Sigmoid colon (tissue), 7 donors: ENCODE data around the gene RNU7-1. TPM values are rescaled to one million over a fixed set of nuclear protein-coding genes. Genes with fewer than 3 reads are reported as not detected.

Experiments
- DNase-seq: peaks from one replicate; pipeline ENCODE4 v3.0.0-alpha.2; 2019
- H3K27ac ChIP-seq, 4 donors: fragments of 200-600 bp; sonication (generic); one replicate each; pipeline ENCODE4 v1.5.1; 2016 to 2019; ENCODE audit warnings: mild to moderate bottlenecking in 1 of 4
- H3K27me3 ChIP-seq, 3 donors: fragments of 200-600 bp; sonication (generic); one replicate each; pipeline ENCODE4 v1.5.1; 2019; ENCODE audit warnings: mild to moderate bottlenecking in 1 of 3
- H3K36me3 ChIP-seq, 4 donors: fragments of 200-600 bp; sonication (generic); one replicate each; pipeline ENCODE4 v1.5.1; 2016 to 2019
- H3K4me1 ChIP-seq, 4 donors: fragments of 200-600 bp; sonication (generic); one replicate each; pipeline ENCODE4 v1.5.1; 2017 to 2019
- H3K4me3 ChIP-seq, 4 donors: fragments of 200-600 bp; sonication (generic); one replicate each; pipeline ENCODE4 v1.5.1; 2017 to 2019; ENCODE audit warnings: mild to moderate bottlenecking in 2 of 4, moderate library complexity in 1 of 4
- H3K9me3 ChIP-seq, 4 donors: fragments of 200-600 bp in 3 of 4; sonication (generic) in 3 of 4; one replicate each; pipeline versions ENCODE4 v1.5.1 to v1.6.1; 2013 to 2019
- EP300 ChIP-seq, 4 donors: sonication (generic); formaldehyde crosslinking; IDR thresholded peaks; one replicate each; pipeline ENCODE4 v1.6.1; 2017; ENCODE audit warnings: antibody characterized with exemption in 4 of 4
- POLR2A ChIP-seq, 2 donors: fragments of 450-650 bp; IDR thresholded peaks; one replicate each; pipeline ENCODE4 v1.6.1; 2016; ENCODE audit warnings: antibody characterized with exemption in 2 of 2, mild to moderate bottlenecking in 2 of 2, moderate library complexity in 2 of 2
- POLR2AphosphoS5 ChIP-seq, 4 donors: sonication (generic); formaldehyde crosslinking; IDR thresholded peaks; one replicate each; pipeline ENCODE4 v1.6.1; 2017; ENCODE audit warnings: antibody characterized with exemption in 4 of 4
- WGBS, 2 donors: extraction: QIAGEN DNeasy Blood & Tissue Kit; methylation state at CpG; one replicate each; pipeline ENCODE4 v1.1.7; 2013; 5-methylcytosine and 5-hydroxymethylcytosine counted together
- intact Hi-C: fragments of 100-400 bp; cut with DNase I; formaldehyde crosslinking; loops from one replicate; pipeline ENCODE4 v1.15.1; 2023
- polyA plus RNA-seq, 3 donors: library from polyadenylated mRNA; stranded (reverse); fragments of 200-250 nt; gene quantifications; one replicate each; pipeline ENCODE4 v1.2.3, GENCODE V29; 2013
- total RNA-seq, 4 donors: library from RNA; depleted of rRNA; stranded (reverse); fragments of >200 nt; gene quantifications; one replicate each; pipeline ENCODE4 v1.1.0, GENCODE V29; 2016
- TF ChIP-seq, protein P1 (sequence below), 4 experiments: fragments of 450-650 bp in 3 of 4; fragments of 200-600 bp in 1 of 4; IDR thresholded peaks; one replicate each; pipeline ENCODE4 v1.5.1; 2016 to 2019; ENCODE audit warnings: antibody characterized with exemption in 4 of 4, mild to moderate bottlenecking in 3 of 4, moderate library complexity in 2 of 4
- donor health status: healthy with polysubstance abuse.
- donor health status: Bipolar disorder and iron deficiency.
- donor health status: healthy.

RNU7-1 gene
- total and polyA plus RNA-seq, 7 donors: not detected

DNA sequence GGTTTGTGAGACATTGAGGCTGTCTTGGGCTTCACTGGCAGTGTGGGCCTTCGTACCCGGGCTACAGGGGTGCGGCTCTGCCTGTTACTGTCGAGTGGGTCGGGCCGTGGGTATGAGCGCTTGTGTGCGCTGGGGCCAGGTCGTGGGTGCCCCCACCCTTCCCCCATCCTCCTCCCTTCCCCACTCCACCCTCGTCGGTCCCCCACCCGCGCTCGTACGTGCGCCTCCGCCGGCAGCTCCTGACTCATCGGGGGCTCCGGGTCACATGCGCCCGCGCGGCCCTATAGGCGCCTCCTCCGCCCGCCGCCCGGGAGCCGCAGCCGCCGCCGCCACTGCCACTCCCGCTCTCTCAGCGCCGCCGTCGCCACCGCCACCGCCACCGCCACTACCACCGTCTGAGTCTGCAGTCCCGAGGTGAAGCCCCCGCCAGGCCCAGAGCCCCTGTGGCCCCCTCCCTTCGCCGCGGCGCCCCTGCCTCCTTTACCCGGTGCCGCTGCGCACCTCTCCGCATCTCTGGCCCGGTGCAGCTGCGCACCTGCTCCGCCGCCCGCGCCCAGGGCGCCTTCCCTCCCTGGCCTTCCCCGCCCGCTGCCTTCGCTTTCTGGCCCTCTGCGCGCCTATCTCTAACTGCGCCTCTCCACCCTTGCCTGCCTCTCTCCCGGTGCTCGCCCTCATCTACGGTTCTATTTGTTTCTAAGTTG, 29.2 kb upstream of the RNU7-1 start, which contains the start of gene ENO2:
Gene ENO2, plus strand, starts transcription at position 335 of the 701 bp plus-strand sequence. CDS start 1,253 bp downstream, outside the sequence.
- WGBS, 2 donors: 0 to 1% methylated on average over 68 of the region's 68 CpGs
- H3K4me1 ChIP-seq: peaks cover 0 to 25% (median 22%) of the 10 kb centered on the region in 4 donors
- TF ChIP-seq POLR2A (IDR thresholded peaks at IDR 0.05) (no peak), EP300 (IDR thresholded peaks at IDR 0.05) (no peak), POLR2AphosphoS5 (IDR thresholded peaks at IDR 0.05) (peak; percentile 44 to 75 (median 61))
- TF ChIP-seq, protein P1, sequence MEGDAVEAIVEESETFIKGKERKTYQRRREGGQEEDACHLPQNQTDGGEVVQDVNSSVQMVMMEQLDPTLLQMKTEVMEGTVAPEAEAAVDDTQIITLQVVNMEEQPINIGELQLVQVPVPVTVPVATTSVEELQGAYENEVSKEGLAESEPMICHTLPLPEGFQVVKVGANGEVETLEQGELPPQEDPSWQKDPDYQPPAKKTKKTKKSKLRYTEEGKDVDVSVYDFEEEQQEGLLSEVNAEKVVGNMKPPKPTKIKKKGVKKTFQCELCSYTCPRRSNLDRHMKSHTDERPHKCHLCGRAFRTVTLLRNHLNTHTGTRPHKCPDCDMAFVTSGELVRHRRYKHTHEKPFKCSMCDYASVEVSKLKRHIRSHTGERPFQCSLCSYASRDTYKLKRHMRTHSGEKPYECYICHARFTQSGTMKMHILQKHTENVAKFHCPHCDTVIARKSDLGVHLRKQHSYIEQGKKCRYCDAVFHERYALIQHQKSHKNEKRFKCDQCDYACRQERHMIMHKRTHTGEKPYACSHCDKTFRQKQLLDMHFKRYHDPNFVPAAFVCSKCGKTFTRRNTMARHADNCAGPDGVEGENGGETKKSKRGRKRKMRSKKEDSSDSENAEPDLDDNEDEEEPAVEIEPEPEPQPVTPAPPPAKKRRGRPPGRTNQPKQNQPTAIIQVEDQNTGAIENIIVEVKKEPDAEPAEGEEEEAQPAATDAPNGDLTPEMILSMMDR (IDR thresholded peaks at IDR 0.05): no peak
- H3K9me3 ChIP-seq: no peaks in the 10 kb centered on the region
- H3K36me3 ChIP-seq: peaks cover 0 to 27% (median 2%) of the 10 kb centered on the region in 4 donors
- peak; percentile 94 for DNase-seq
- H3K27me3 ChIP-seq: no peaks in the 10 kb centered on the region
- intact Hi-C loops: no loop called here
- H3K27ac ChIP-seq: peak within 1 kb of the TSS; percentile 83 to 92 (median 90)
- H3K4me3 ChIP-seq: peak within 1 kb of the TSS; percentile 79 to 90 (median 86)

DNA sequence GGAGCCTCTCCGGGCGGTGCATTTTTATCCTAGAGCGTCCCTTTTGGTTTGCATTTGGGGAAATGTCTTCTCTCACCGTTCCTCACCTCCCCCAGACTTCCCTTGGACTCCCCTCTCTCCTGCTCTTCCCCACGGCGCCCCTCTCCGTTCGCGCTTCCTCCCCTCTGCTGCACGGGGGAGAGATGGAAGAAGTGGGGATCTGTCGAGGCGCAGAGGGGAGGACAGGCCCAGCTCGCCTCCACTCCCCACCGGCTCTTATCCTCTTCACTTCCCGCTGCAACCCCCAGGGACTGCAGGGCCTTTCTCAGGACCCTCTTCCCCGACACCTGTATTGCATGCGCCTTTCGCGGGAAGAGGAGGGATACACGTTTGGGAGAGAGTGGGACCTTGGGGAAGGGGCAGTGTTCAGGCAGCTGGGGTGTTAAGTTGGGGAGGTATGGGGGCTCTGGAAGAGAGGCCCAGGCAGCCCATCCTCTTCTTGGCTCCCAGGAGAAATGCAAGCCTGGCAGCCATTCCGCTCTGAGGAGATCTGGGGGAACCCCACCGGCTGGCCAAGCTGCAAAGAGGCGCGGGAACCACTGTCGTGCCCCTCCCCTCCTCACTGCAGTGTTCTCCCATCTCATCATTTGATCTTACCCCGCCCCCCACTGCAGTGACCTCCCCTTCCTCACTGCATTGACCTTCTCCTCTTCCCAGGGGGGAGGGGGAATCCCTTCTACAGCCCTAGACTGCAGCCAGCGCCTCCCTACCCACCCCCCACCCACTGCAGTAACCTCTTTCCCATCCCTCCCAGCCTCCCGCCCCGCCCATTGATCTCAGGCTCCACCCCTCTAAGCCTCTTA, 28.4 kb upstream of the RNU7-1 start:
- peak; percentile 67 for DNase-seq
- Histone ChIP-seq H3K27ac (peak overlapping the region; percentile 83 to 92 (median 90)), H3K4me3 (peak overlapping the region; percentile 79 to 90 (median 86)), H3K9me3 (no peaks in the 10 kb centered on the region), H3K4me1 (peaks cover 0 to 25% (median 22%) of the 10 kb centered on the region in 4 donors), H3K36me3 (peaks cover 0 to 33% (median 4%) of the 10 kb centered on the region in 4 donors), H3K27me3 (no peaks in the 10 kb centered on the region)
- intact Hi-C loops: no loop called here
- 13 to 27% methylated on average over 29 of the region's 29 CpGs for WGBS, 2 donors
- TF ChIP-seq, protein P1 (IDR thresholded peaks at IDR 0.05): no peak
- TF ChIP-seq POLR2AphosphoS5 (IDR thresholded peaks at IDR 0.05): no peak
- no peak for TF ChIP-seq EP300 (IDR thresholded peaks at IDR 0.05)
- no peak for TF ChIP-seq POLR2A (IDR thresholded peaks at IDR 0.05)

DNA sequence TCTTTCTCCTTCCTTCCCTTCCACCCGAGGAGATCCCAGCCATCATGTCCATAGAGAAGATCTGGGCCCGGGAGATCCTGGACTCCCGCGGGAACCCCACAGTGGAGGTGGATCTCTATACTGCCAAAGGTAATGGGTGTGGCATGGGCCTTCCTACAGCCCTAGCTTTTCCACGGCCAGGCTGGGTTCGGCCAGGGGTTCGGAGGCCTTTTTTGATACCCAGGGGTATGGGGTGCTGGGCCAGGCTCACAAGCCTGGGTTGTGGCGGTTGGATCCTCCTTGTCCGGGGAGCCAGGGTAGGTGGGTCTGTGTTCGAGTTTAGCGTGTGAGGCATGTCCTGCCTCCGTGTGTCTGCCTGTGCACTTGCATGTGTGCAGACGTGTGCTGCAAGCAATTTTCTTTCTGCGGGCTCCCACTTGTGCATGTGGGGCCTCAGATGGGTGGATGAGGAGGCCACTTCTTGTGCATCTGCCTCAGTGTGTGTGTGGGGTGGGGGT, 27.8 kb upstream of the RNU7-1 start:
- WGBS, 2 donors: 68 to 85% methylated on average over 14 of the region's 14 CpGs
- TF ChIP-seq POLR2A (IDR thresholded peaks at IDR 0.05) (no peak), POLR2AphosphoS5 (IDR thresholded peaks at IDR 0.05) (no peak), EP300 (IDR thresholded peaks at IDR 0.05) (no peak)
- TF ChIP-seq, protein P1 (IDR thresholded peaks at IDR 0.05): no peak
- intact Hi-C loops: no loop called here

DNA sequence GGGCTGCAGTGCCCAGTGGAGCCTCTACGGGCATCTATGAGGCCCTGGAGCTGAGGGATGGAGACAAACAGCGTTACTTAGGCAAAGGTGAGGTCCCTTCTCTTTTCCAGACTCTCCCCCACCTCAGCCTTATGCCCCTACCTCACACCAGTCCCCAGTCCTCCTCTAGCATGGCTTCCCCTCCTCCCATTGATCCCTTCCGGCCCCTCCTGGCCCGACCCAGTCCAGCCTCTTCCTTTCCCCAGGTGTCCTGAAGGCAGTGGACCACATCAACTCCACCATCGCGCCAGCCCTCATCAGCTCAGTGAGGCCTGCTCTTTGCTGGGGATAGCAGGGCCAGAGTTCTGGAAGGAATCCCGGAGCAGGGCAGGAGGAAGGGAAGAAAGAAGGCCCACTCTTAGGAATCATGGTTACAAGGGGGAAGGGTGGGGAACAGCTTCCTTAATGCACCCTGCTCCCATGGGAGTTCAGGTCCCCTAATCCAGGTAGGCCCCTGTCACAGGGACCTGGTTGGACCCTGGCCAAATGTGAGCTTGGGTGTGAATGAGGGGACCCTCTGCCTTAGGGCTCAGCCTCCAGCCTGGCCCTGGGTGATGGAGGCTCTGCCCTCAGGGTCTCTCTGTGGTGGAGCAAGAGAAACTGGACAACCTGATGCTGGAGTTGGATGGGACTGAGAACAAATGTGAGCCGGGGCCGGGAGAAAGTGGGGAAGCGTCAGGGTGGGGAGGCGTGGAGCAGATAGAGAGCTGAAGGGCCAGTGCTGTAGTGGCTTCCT, 27.0 kb upstream of the RNU7-1 start:
- Histone ChIP-seq H3K27me3 (no peaks in the 10 kb centered on the region), H3K27ac (peak overlapping the region in 1 of 4 donors; percentile 90), H3K4me1 (peaks cover 0 to 25% (median 22%) of the 10 kb centered on the region in 4 donors), H3K4me3 (no peak overlapping the region), H3K36me3 (peaks cover 0 to 37% (median 4%) of the 10 kb centered on the region in 4 donors), H3K9me3 (no peaks in the 10 kb centered on the region)
- WGBS, 2 donors: 96% methylated on average over 11 of the region's 11 CpGs
- TF ChIP-seq, protein P1 (IDR thresholded peaks at IDR 0.05): no peak
- TF ChIP-seq POLR2AphosphoS5 (IDR thresholded peaks at IDR 0.05) (no peak), EP300 (IDR thresholded peaks at IDR 0.05) (no peak), POLR2A (IDR thresholded peaks at IDR 0.05) (no peak)
- intact Hi-C loops: no loop called here
- DNase-seq: peak; percentile 66

More for the DNA sequence above, 27.8 kb upstream of the RNU7-1 start:
- Histone ChIP-seq H3K9me3 (no peaks in the 10 kb centered on the region), H3K27ac (peak overlapping the region; percentile 83 to 92 (median 90)), H3K4me1 (peaks cover 0 to 25% (median 22%) of the 10 kb centered on the region in 4 donors), H3K27me3 (no peaks in the 10 kb centered on the region), H3K36me3 (peaks cover 0 to 33% (median 4%) of the 10 kb centered on the region in 4 donors), H3K4me3 (no peak overlapping the region)
- DNase-seq: no peak
